ENCODE data around the gene THADA. TPM values are rescaled to one million over a fixed set of nuclear protein-coding genes. Genes with fewer than 3 reads are reported as not detected.

The THADA gene
- polyA plus RNA-seq, 3 donors from 2014 or later: 4.2 to 16.2 (median 8.9) TPM

DNA sequence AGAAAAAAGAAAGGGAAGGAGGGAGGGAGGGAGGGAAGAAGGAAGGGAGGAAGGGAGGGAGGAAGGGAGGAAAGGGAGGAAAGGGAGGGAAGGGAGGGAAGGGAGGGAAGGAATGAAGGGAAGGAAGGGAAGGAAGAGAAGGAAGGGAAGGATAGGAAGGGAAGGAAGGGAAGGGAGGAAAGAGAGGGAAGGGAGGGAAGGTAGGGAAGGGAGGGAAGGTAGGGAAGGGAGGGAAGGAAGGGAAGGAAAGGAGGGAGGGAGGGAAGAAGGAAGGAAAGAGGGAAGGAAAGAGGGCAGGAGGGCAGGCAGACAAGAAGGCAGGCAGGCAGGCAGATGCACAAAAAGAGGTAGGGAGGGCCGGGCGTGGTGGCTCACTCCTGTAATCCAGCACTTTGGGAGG, 74.9 kb downstream of the THADA start:
- Mint-ChIP-seq H3K4me1 (peaks cover 0 to 3% of the 10 kb centered on the region in 2 donors), H3K27ac (no peak overlapping the region), H3K9me3 (no peaks in the 10 kb centered on the region), H3K27me3 (ENCODE audit: low read depth in 3 of 3) (no peaks in the 10 kb centered on the region), H3K4me3 (no peak overlapping the region), H3K36me3 (peaks cover 13 to 19% (median 14%) of the 10 kb centered on the region in 3 donors)
- no peak for DNase-seq

DNA sequence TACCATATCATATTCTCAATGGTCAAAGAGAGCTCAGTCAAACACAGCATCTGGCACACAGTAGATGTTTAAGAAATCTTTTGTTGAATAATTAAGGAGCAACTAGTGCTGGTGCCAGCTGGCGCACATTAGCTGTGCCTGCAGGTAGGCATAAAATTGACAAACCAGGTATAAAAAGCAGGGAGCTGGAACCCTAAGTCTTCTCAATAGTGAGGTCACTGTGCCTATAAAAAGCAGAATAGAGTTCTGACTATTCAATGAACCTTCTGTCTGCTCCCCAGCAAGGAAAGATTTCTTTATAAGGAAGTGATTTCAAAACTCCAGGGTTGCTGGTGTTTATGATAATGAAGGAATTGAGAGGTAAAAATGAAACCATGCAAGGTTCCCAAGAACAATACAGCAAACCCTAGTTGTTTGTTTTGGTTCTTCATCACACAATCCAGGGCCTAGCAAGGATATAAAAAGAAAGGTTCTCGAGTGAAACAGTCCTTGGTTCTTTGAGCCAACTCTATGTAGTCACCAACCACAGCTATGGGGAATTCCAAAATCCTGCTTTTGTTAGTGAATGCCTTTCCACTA, 76.1 kb downstream of the THADA start:
- Mint-ChIP-seq H3K4me1 (peaks cover 0 to 3% of the 10 kb centered on the region in 2 donors), H3K27ac (peak overlapping the region in 2 of 6 donors; percentile 9 to 25), H3K36me3 (peaks cover under 1 to 10% (median 3%) of the 10 kb centered on the region in 3 donors), H3K4me3 (no peak overlapping the region), H3K9me3 (no peaks in the 10 kb centered on the region), H3K27me3 (ENCODE audit: low read depth in 3 of 3) (no peaks in the 10 kb centered on the region)
- no peak for DNase-seq

DNA sequence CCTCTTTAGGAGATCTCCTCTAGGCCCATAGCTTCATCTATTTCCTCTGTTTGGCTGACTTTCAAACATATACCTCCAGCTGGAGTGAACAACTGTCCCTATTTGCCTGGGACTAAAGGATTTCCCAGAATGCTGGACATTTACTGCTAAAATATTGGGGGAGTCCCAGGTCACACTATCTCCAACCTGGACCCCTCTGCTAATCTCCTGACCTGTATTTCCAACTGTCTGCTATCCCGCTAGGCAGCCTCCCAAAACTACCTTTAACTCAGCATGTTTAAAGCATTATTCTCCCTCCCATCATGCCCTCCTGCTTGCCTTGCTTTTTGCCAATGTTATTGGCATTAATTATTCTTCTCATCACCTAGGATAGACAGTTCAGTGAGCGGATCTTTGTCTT, 77.1 kb downstream of the THADA start:
- Mint-ChIP-seq H3K27me3 (ENCODE audit: low read depth in 3 of 3) (no peaks in the 10 kb centered on the region), H3K4me3 (no peak overlapping the region), H3K36me3 (peaks cover 0 to 4% (median 0%) of the 10 kb centered on the region in 3 donors), H3K4me1 (peaks cover 0 to 3% of the 10 kb centered on the region in 2 donors), H3K9me3 (no peaks in the 10 kb centered on the region), H3K27ac (peak overlapping the region in 2 of 6 donors; percentile 37 to 40)
- no peak for DNase-seq

DNA sequence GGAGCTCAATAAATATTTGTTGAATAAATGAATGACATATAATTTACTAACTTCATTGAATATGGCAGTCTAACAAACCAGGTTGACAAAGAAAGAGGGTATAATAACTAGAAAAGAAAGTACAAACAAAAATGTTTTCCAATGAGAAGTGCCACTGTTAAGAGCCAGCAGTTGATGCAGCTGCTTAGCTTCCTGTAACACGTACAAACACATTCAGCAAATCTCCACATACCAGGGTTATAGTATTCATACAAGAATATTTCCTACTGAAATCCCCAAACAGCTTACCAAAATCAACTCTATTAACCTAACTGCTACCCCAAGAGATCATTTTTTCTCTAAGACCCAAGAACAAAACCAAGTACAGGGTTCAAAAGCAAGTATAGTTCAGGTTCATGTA, 77.7 kb downstream of the THADA start:
- DNase-seq: no peak
- no peaks in the 10 kb centered on the region for H3K27me3 Mint-ChIP-seq (ENCODE audit: low read depth in 3 of 3)
- peak overlapping the region in 4 of 6 donors; percentile 26 to 60 (median 49) for H3K27ac Mint-ChIP-seq
- peaks cover 0 to 4% (median under 1%) of the 10 kb centered on the region in 3 donors for H3K36me3 Mint-ChIP-seq
- no peaks in the 10 kb centered on the region for H3K9me3 Mint-ChIP-seq
- peaks cover 0 to 3% of the 10 kb centered on the region in 2 donors for H3K4me1 Mint-ChIP-seq
- H3K4me3 Mint-ChIP-seq: no peak overlapping the region

DNA sequence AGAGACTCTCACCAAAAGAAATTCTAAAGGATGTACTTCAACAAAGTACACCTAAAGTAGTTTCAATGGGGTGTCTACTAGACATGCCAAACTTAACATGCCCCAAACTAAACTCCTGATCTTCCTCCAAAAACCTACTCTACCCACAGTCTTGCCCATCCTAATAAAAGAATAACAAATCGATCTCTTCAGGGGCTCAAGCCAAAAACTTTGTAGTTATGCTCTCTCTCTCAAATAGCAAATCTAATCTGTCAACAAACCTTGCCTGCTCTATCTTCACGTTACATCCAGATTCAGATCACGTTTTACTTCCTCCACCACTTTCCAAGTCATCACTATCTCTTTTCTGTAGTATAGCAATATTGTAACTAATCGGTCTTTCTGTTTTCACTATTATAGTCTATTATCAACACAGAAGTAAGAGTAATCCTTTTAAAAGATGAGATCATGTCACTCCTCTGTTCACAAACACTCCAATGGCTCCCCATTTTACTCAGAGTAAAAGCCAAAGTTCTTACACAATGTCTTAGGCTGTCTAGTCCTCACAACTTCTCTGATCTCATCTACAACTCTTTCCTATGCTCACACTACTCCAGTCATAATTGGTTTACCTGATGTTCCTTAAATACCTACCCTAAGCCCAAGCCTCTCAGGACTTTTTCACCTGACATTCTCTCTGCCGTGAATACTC, 79.9 kb downstream of the THADA start:
- Mint-ChIP-seq H3K27me3 (ENCODE audit: low read depth in 3 of 3) (no peaks in the 10 kb centered on the region), H3K9me3 (no peaks in the 10 kb centered on the region), H3K36me3 (peaks cover 0 to 11% (median 8%) of the 10 kb centered on the region in 3 donors), H3K27ac (peak overlapping the region in 5 of 6 donors; percentile 0 to 49 (median 7)), H3K4me1 (peaks cover 3 to 7% of the 10 kb centered on the region in 2 donors), H3K4me3 (no peak overlapping the region)
- no peak for DNase-seq

DNA sequence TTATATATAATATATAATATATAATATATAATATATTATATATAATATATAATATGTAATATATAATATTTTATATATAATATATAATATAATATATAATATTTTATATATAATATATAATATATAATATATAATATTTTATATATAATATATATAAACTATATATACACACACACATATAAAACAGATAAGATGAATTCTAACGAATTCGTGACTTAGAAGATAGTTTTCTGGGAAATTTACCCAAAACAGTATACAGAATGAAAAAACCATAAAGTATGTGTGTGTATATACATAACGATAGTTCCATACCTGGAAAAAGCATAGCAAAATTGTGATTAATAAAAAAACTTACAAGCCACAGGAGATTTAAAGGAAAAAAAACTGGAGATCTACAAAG, 80.6 kb downstream of the THADA start:
- Mint-ChIP-seq H3K36me3 (peaks cover 0 to 11% (median 8%) of the 10 kb centered on the region in 3 donors), H3K4me3 (no peak overlapping the region), H3K9me3 (no peaks in the 10 kb centered on the region), H3K27me3 (ENCODE audit: low read depth in 3 of 3) (no peaks in the 10 kb centered on the region), H3K27ac (no peak overlapping the region), H3K4me1 (peaks cover 3 to 11% of the 10 kb centered on the region in 2 donors)
- DNase-seq: no peak

DNA sequence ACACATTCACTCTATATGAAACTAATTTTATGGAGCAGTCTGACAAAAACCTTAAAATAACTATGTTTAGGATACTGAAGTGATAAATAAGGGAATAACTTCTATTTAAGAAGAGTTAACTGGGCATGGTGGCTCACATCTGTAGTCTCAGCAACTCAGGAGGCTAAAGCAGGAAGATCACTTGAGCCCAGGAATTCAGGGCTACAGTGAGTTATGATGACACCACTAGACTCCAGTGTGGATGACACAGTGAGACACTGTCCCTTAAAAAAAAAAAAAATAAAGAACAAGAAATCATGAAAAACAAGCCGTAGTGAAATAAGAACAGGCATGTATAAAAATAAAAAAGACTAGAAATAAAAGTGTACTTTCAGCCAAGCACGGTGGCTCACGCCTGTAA, 82.0 kb downstream of the THADA start:
- Mint-ChIP-seq H3K27ac (no peak overlapping the region), H3K4me1 (peaks cover 7 to 20% of the 10 kb centered on the region in 2 donors), H3K36me3 (peaks cover 0 to 16% (median 8%) of the 10 kb centered on the region in 3 donors)

DNA sequence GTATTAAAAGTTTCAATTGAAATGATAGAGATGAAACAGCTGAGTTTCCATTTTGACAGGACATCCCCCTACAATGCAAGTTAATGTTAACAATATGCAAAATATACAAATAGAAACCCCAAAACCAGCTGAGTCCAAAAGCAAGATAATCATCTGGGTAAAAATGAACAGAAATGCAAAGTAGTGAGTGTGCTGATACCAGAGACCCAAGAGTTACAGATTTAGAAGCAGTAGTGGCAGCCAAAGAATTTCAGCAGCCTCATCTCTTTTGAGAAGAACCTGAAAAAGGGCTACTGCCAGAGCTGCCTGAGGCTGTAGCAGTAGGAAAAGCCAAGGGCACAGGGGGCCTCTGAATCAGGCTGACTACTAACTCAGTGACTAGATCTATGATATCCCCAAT, 82.6 kb downstream of the THADA start:
- no peak for DNase-seq
- peaks cover 0 to 16% (median 8%) of the 10 kb centered on the region in 3 donors for H3K36me3 Mint-ChIP-seq
- H3K27ac Mint-ChIP-seq: no peak overlapping the region
- H3K9me3 Mint-ChIP-seq: no peaks in the 10 kb centered on the region
- H3K27me3 Mint-ChIP-seq (ENCODE audit: low read depth in 3 of 3): no peaks in the 10 kb centered on the region
- H3K4me1 Mint-ChIP-seq: peaks cover 8 to 26% of the 10 kb centered on the region in 2 donors
- no peak overlapping the region for H3K4me3 Mint-ChIP-seq

More for the DNA sequence above, 82.0 kb downstream of the THADA start:
- DNase-seq: no peak
- H3K4me3 Mint-ChIP-seq: no peak overlapping the region
- no peaks in the 10 kb centered on the region for H3K9me3 Mint-ChIP-seq
- H3K27me3 Mint-ChIP-seq (ENCODE audit: low read depth in 3 of 3): no peaks in the 10 kb centered on the region

DNA sequence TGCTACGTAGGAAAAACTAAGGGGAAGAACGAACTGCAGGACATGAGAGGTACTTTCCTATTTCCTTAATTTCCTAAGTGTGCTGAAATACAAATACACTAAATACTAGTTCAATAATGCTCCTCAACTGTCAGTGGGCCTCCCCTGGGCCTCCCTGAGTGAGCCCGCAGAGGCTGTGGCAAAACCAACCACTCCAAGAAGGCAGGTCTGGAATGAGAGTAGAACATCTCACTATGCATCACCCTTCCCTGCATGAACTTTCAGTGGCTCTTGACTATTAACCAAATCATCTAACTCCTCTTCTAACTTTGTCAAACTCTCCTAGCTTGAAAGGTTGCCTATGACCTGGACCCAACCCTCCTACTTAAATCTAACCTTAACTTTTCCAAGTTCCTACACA, 84.6 kb downstream of the THADA start:
- Mint-ChIP-seq H3K27ac (no peak overlapping the region), H3K4me1 (peaks cover 11 to 37% of the 10 kb centered on the region in 2 donors), H3K27me3 (ENCODE audit: low read depth in 3 of 3) (no peaks in the 10 kb centered on the region), H3K36me3 (peaks cover 0 to 24% (median 8%) of the 10 kb centered on the region in 3 donors), H3K4me3 (no peak overlapping the region), H3K9me3 (no peaks in the 10 kb centered on the region)
- no peak for DNase-seq

DNA sequence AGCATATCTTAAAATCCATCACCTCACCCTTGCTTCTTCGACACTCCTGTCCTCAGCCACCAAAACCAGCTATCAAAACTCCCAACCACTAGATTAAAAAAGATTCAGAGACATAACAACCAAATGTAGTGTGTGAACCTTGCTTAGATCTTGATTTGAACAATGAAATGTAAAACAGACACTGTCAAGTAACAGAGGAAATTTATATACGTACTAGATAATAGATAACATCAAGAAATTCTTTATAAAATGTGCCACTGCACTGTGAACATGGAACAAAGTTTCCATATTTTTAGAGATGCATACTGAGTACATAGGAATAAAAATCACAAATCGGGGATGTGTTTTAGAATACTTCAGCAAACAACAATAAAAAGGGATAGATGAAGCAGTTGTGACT, 86.0 kb downstream of the THADA start:
- H3K4me3 Mint-ChIP-seq: peak overlapping the region in 3 of 5 donors; percentile 8 to 38 (median 10)
- peaks cover 11 to 37% of the 10 kb centered on the region in 2 donors for H3K4me1 Mint-ChIP-seq
- H3K27me3 Mint-ChIP-seq (ENCODE audit: low read depth in 3 of 3): no peaks in the 10 kb centered on the region
- H3K27ac Mint-ChIP-seq: peak overlapping the region in 5 of 6 donors; percentile 17 to 83 (median 70)
- peak; percentile 39 to 40 (median 40) for DNase-seq
- no peaks in the 10 kb centered on the region for H3K9me3 Mint-ChIP-seq
- peaks cover 0 to 27% (median 8%) of the 10 kb centered on the region in 3 donors for H3K36me3 Mint-ChIP-seq

DNA sequence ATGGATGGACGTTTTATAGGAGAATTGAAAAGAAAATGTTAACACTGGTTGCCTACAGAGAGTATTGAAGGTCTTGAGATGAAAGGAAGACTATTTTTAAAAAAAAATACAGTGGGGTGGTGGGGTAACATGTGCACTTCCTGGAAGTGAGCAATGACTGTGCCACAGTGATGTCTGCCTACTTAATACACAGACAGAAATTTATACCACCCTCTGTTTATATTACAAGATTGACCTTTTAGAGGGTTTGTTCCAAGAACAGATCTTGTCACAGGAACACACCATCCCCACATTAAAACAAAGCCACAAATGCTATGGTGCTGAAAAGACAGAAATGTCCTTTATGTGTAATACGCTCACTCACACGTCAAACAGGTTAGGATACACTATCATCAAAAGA, 87.6 kb downstream of the THADA start:
- Mint-ChIP-seq H3K9me3 (no peaks in the 10 kb centered on the region), H3K4me1 (peaks cover 11 to 38% of the 10 kb centered on the region in 2 donors), H3K4me3 (no peak overlapping the region), H3K27me3 (ENCODE audit: low read depth in 3 of 3) (no peaks in the 10 kb centered on the region), H3K36me3 (peaks cover 0 to 33% (median 8%) of the 10 kb centered on the region in 3 donors), H3K27ac (peak overlapping the region in 5 of 6 donors; percentile 2 to 74 (median 39))
- peak; percentile 30 to 44 (median 34) for DNase-seq

DNA sequence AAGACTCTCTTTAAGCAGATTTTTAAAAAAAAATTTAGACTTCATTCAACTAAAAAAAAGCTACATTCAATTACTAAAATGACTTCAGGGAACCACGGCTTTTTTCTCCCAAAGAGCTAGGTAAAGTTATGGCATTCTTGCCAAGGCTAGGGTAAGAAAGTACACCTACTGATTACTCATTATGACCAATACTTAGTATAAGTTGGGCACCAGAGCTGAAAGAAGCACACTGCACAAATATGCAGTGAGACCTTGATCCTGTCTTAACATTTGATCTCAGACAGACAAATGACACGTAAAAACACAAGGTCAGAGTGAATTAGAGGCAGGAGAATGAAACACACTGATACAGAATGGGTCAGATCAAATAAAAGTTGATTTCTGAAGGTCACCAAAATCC, 88.7 kb downstream of the THADA start:
- Mint-ChIP-seq H3K9me3 (no peaks in the 10 kb centered on the region), H3K27ac (peak overlapping the region in 4 of 6 donors; percentile 25 to 68 (median 62)), H3K27me3 (ENCODE audit: low read depth in 3 of 3) (no peaks in the 10 kb centered on the region), H3K4me1 (peaks cover 11 to 43% of the 10 kb centered on the region in 2 donors), H3K4me3 (no peak overlapping the region), H3K36me3 (peaks cover 0 to 30% (median 8%) of the 10 kb centered on the region in 3 donors)
- no peak for DNase-seq

DNA sequence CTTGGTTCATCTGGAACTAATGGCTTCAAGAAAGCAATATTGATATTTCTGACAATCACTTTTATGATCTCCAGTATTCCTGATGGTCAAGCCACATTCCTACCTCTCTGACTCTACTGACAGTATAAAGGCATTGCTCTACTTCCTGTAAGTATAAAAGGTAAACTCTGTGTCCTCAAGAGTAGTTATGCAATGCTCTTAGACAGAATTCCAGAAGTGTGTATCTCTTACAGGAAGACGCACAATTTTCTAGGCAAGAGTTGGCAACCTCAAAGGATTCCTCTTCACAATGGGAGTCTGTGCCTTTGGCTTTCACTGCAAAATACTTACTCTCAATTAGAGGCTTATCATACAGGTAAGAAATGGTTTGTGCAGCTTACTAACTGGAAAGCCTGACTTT, 100.1 kb downstream of the THADA start:
- no peak overlapping the region for H3K27ac Mint-ChIP-seq
- peaks cover 0 to 10% of the 10 kb centered on the region in 2 donors for H3K4me1 Mint-ChIP-seq
- DNase-seq: no peak
- H3K36me3 Mint-ChIP-seq: peaks cover 16 to 42% (median 21%) of the 10 kb centered on the region in 3 donors
- peaks cover 0 to 2% (median 0%) of the 10 kb centered on the region in 3 donors for H3K27me3 Mint-ChIP-seq (ENCODE audit: low read depth in 3 of 3)
- H3K9me3 Mint-ChIP-seq: no peaks in the 10 kb centered on the region
- no peak overlapping the region for H3K4me3 Mint-ChIP-seq

DNA sequence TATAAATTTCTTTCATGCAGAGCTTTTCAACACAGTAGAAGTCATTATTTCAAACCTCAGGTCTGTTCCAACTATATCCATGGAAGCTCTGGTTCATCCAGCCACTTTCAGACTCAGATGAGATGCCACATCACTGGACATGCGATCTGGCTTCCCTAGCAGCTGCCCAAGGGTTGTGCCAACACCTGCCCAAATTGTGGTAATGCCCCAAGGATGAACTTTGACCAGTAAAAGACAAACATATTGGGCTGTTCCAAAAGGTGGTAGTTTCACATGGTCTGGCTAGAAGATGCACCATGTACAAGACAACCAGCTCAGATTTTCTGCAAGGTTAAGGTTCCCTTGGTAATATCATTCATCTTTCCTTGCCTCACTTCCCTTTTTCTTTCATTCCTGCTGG, 101.9 kb downstream of the THADA start:
- Mint-ChIP-seq H3K27ac (peak overlapping the region in 1 of 6 donors; percentile 5), H3K4me1 (no peaks in the 10 kb centered on the region), H3K4me3 (no peak overlapping the region), H3K9me3 (no peaks in the 10 kb centered on the region), H3K36me3 (peaks cover 16 to 37% (median 21%) of the 10 kb centered on the region in 3 donors), H3K27me3 (ENCODE audit: low read depth in 3 of 3) (peaks cover 0 to 2% (median 0%) of the 10 kb centered on the region in 3 donors)
- no peak for DNase-seq

Data from immature natural killer cell (primary cell).